Measurements from ENCODE around the gene PNMA1. TPM values are rescaled to one million over a fixed set of nuclear protein-coding genes. Genes with fewer than 3 reads are reported as not detected.

The PNMA1 gene
- total RNA-seq, 1 donor from 2014 or later = 59.0 TPM

DNA sequence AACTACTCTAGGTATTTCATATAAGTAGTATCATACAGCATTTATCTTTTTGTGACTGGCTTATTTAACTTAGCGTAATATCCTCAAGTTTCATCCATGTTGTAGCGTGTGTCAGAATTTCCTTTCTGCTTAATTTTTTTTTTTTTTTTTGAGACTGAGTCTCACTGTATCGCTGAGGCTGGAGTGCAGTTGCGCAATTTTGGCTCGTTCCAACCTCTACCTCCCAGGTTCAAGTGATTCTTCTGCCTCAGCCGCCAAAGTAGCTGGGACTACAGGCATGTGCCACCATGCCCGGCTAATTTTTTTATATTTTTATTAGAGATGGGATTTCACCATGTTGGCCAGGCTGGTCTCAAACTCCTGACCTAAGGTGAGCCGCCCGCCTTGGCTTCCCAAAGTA, 28.9 kb downstream of the PNMA1 start:
- Mint-ChIP-seq H3K27ac (peak overlapping the region; percentile 1), H3K9me3 (ENCODE audit: low read depth) (no peaks in the 10 kb centered on the region), H3K36me3 (ENCODE audit: insufficient read depth) (peaks cover 16% of the 10 kb centered on the region), H3K4me3 (ENCODE audit: low read depth) (no peak overlapping the region), H3K4me1 (ENCODE audit: low read depth) (no peaks in the 10 kb centered on the region), H3K27me3 (no peaks in the 10 kb centered on the region)
- DNase-seq (ENCODE audit: low spot score, unreplicated experiment) = no peak
- no peak for TF ChIP-seq CTCF (IDR thresholded peaks at IDR 0.05; ENCODE audit: unreplicated experiment)

DNA sequence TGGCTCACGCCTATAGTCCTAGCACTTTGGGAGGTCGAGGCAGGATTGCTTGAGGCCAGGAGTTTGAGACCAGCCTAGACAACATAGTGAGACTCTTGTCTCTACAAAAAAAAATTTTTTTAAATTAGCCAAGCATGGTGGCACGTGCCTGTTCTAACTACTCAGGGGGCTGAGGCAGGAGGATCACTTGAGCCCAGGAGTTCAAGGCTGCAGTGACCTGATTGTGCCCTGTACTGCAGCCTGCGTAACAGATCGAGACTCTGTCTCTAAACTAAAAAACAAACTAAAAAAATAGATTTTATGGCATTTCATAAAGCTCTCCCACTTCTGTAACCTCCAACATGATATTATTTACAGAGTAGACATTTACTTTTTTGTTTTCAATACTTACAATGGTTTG, 29.6 kb downstream of the PNMA1 start:
- TF ChIP-seq CTCF (IDR thresholded peaks at IDR 0.05; ENCODE audit: unreplicated experiment) = no peak
- Mint-ChIP-seq H3K27ac (no peak overlapping the region), H3K9me3 (ENCODE audit: low read depth) (no peaks in the 10 kb centered on the region), H3K4me3 (ENCODE audit: low read depth) (no peak overlapping the region), H3K36me3 (ENCODE audit: insufficient read depth) (peaks cover 16% of the 10 kb centered on the region), H3K27me3 (no peaks in the 10 kb centered on the region), H3K4me1 (ENCODE audit: low read depth) (no peaks in the 10 kb centered on the region)
- DNase-seq (ENCODE audit: low spot score, unreplicated experiment) = no peak

- no peak overlapping the region for H3K27ac Mint-ChIP-seq
- no peak for TF ChIP-seq CTCF (IDR thresholded peaks at IDR 0.05; ENCODE audit: unreplicated experiment)
- no peaks in the 10 kb centered on the region for H3K27me3 Mint-ChIP-seq
- DNase-seq (ENCODE audit: low spot score, unreplicated experiment) = no peak
- H3K4me1 Mint-ChIP-seq (ENCODE audit: low read depth) = peaks cover 2% of the 10 kb centered on the region
- no peaks in the 10 kb centered on the region for H3K9me3 Mint-ChIP-seq (ENCODE audit: low read depth)
- no peak overlapping the region for H3K4me3 Mint-ChIP-seq (ENCODE audit: low read depth)
- peaks cover 15% of the 10 kb centered on the region for H3K36me3 Mint-ChIP-seq (ENCODE audit: insufficient read depth)
These were observed 33.4 kb downstream of the PNMA1 start for GRCh38 chr14:73680821-73681220.

- no peak overlapping the region for H3K4me3 Mint-ChIP-seq (ENCODE audit: low read depth)
- no peak overlapping the region for H3K27ac Mint-ChIP-seq
- TF ChIP-seq CTCF (IDR thresholded peaks at IDR 0.05; ENCODE audit: unreplicated experiment) = no peak
- peaks cover 12% of the 10 kb centered on the region for H3K36me3 Mint-ChIP-seq (ENCODE audit: insufficient read depth)
- H3K9me3 Mint-ChIP-seq (ENCODE audit: low read depth) = no peaks in the 10 kb centered on the region
- DNase-seq (ENCODE audit: low spot score, unreplicated experiment) = no peak
- H3K4me1 Mint-ChIP-seq (ENCODE audit: low read depth) = peaks cover 2% of the 10 kb centered on the region
- no peaks in the 10 kb centered on the region for H3K27me3 Mint-ChIP-seq
These were observed 35.5 kb downstream of the PNMA1 start for GRCh38 chr14:73678698-73679097.

- H3K27ac Mint-ChIP-seq = peak overlapping the region; percentile 40
- H3K4me1 Mint-ChIP-seq (ENCODE audit: low read depth) = peaks cover 2% of the 10 kb centered on the region
- no peak overlapping the region for H3K4me3 Mint-ChIP-seq (ENCODE audit: low read depth)
- peaks cover 14% of the 10 kb centered on the region for H3K36me3 Mint-ChIP-seq (ENCODE audit: insufficient read depth)
- H3K27me3 Mint-ChIP-seq = no peaks in the 10 kb centered on the region
- no peaks in the 10 kb centered on the region for H3K9me3 Mint-ChIP-seq (ENCODE audit: low read depth)
- no peak for TF ChIP-seq CTCF (IDR thresholded peaks at IDR 0.05; ENCODE audit: unreplicated experiment)
- no peak for DNase-seq (ENCODE audit: low spot score, unreplicated experiment)
These were observed 39.2 kb downstream of the PNMA1 start for GRCh38 chr14:73674986-73675385.

All from progenitor cell of endocrine pancreas (in vitro differentiated cells).